ENCODE results near the gene SLC25A48. TPM values are rescaled to one million over a fixed set of nuclear protein-coding genes. Genes with fewer than 3 reads are reported as not detected.

Gene SLC25A48
- total and polyA plus RNA-seq, 2 donors (not counting 1 experiment from before 2014, with no cell fraction given): not detected

DNA sequence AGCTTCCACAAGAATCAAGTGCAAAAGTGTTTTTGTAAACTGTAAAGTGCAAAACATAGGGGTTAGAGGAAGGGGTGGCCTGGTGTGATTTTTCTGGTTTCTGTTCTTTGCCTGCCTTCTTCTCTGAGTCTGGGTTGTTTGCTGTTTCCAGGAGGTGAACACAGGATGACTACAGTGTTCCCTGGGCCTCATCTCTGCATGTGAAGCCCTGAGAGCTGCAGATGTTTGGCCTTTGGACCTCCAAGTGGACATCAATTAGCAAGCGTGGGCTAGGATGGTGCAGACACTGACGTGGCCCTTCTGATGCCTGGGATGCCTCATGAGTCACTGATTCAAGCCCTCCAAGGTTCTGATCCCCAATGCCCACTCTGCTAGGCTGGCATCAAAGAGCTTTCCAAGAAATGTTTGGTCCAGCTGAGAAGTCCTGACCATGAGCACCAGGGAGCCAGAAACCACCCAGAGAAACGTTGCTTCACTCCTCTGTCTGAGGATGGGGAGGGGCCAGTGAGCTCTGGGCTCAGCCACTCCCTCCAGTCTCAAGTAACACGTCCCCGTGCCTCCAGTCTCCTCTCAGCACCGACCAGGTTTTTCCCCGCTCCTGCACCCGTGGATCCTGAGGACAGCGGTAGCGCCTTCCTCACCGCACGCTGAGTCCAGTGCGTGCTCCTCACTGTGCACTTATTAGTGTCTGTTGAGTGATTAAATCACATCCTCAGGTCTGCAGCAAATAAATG is 53.6 kb downstream of the SLC25A48 start:
- Histone ChIP-seq H3K9me3 (ENCODE audit: control insufficient read depth, insufficient read depth, low read depth, low read length) (no peaks in the 10 kb centered on the region), H3K4me1 (ENCODE audit: control insufficient read depth, extremely low read depth, insufficient read depth, low read length) (no peaks in the 10 kb centered on the region), H3K27ac (ENCODE audit: insufficient read depth, low read length) (no peak overlapping the region), H3K9ac (ENCODE audit: insufficient read depth, low read length) (no peak overlapping the region), H3K27me3 (ENCODE audit: control insufficient read depth, insufficient read depth, low read length) (peaks cover 2% of the 10 kb centered on the region), H3K4me3 (replicated peaks in 1 of 4; ENCODE audit: control extremely low read depth in 1 of 4, insufficient read depth in 1 of 4, low read depth in 3 of 4, low read length in 4 of 4) (no peak overlapping the region), H3K79me2 (ENCODE audit: control insufficient read depth, insufficient read depth, low read length) (no peaks in the 10 kb centered on the region), H2AFZ (ENCODE audit: low read length) (no peak overlapping the region), H3K4me2 (ENCODE audit: extremely low read depth, insufficient read depth, low read length) (no peak overlapping the region), H4K20me1 (ENCODE audit: control insufficient read depth, extremely low read depth, insufficient read depth, low read length) (no peaks in the 10 kb centered on the region), H3K36me3 (ENCODE audit: control insufficient read depth, insufficient read depth, low read length) (no peaks in the 10 kb centered on the region)
- no peak for TF ChIP-seq EZH2 (IDR thresholded peaks at IDR 0.05; ENCODE audit: low read length, missing control alignments)
- TF ChIP-seq, protein P1, sequence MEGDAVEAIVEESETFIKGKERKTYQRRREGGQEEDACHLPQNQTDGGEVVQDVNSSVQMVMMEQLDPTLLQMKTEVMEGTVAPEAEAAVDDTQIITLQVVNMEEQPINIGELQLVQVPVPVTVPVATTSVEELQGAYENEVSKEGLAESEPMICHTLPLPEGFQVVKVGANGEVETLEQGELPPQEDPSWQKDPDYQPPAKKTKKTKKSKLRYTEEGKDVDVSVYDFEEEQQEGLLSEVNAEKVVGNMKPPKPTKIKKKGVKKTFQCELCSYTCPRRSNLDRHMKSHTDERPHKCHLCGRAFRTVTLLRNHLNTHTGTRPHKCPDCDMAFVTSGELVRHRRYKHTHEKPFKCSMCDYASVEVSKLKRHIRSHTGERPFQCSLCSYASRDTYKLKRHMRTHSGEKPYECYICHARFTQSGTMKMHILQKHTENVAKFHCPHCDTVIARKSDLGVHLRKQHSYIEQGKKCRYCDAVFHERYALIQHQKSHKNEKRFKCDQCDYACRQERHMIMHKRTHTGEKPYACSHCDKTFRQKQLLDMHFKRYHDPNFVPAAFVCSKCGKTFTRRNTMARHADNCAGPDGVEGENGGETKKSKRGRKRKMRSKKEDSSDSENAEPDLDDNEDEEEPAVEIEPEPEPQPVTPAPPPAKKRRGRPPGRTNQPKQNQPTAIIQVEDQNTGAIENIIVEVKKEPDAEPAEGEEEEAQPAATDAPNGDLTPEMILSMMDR (conservative IDR thresholded peaks at IDR 0.05 in 1 of 2, IDR thresholded peaks at IDR 0.05 in 1 of 2; ENCODE audit: low read depth in 1 of 2, low read length in 2 of 2): no peak
- peak; percentile 33 to 43 for DNase-seq (ENCODE audit: low read depth in 2 of 2)

DNA sequence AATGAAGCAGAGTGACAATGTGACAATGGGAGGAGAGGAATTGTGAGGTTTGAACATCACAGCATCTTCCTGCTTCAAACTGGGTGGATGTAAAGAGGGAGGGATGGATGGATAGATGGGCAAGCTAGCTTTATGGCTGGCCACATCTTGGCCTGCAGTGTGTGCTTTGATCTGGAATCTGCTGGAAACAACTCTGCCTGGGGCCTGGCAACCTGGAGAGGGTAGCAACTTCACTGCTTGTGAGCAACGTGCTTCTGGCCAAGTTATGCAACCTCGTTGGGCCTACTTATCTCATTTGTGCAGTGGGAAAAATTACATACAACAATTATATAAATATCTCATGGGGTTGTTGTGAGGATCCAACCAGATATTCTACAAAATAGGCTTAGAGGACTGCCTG is 55.8 kb downstream of the SLC25A48 start:
- Histone ChIP-seq H3K9me3 (ENCODE audit: control insufficient read depth, insufficient read depth, low read depth, low read length) (no peaks in the 10 kb centered on the region), H3K4me2 (ENCODE audit: extremely low read depth, insufficient read depth, low read length) (no peak overlapping the region), H3K27ac (ENCODE audit: insufficient read depth, low read length) (no peak overlapping the region), H3K9ac (ENCODE audit: insufficient read depth, low read length) (no peak overlapping the region), H3K27me3 (ENCODE audit: control insufficient read depth, insufficient read depth, low read length) (no peaks in the 10 kb centered on the region), H3K4me1 (ENCODE audit: control insufficient read depth, extremely low read depth, insufficient read depth, low read length) (no peaks in the 10 kb centered on the region), H2AFZ (ENCODE audit: low read length) (no peak overlapping the region), H3K36me3 (ENCODE audit: control insufficient read depth, insufficient read depth, low read length) (no peaks in the 10 kb centered on the region), H3K4me3 (replicated peaks in 1 of 4; ENCODE audit: control extremely low read depth in 1 of 4, insufficient read depth in 1 of 4, low read depth in 3 of 4, low read length in 4 of 4) (no peak overlapping the region), H4K20me1 (ENCODE audit: control insufficient read depth, extremely low read depth, insufficient read depth, low read length) (no peaks in the 10 kb centered on the region), H3K79me2 (ENCODE audit: control insufficient read depth, insufficient read depth, low read length) (no peaks in the 10 kb centered on the region)
- TF ChIP-seq EZH2 (IDR thresholded peaks at IDR 0.05; ENCODE audit: low read length, missing control alignments): no peak
- TF ChIP-seq, protein P1 (conservative IDR thresholded peaks at IDR 0.05 in 1 of 2, IDR thresholded peaks at IDR 0.05 in 1 of 2; ENCODE audit: low read depth in 1 of 2, low read length in 2 of 2): no peak
- DNase-seq (ENCODE audit: low read depth in 2 of 2): no peak

DNA sequence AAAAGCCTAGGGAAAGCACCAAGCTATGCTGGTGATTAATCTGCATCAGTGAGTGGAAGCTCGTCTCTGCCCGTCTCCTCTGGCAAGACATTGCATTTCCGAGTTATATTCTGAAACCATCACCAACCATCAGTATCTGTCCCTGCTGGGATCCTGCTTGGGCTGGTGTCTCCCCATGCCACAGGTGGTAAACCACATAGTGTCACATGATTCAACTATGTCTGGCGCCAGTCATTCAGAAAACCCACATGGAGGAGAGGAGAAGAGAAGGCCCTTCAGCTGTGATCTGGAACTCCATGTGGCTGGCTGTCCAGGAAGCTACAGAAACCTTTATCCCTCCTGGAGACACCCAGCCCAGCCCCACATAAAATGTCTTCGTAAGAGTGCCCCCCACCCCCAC is 56.4 kb downstream of the SLC25A48 start:
- Histone ChIP-seq H3K27ac (ENCODE audit: insufficient read depth, low read length) (no peak overlapping the region), H2AFZ (ENCODE audit: low read length) (no peak overlapping the region), H3K4me3 (replicated peaks in 1 of 4; ENCODE audit: control extremely low read depth in 1 of 4, insufficient read depth in 1 of 4, low read depth in 3 of 4, low read length in 4 of 4) (no peak overlapping the region), H3K27me3 (ENCODE audit: control insufficient read depth, insufficient read depth, low read length) (no peaks in the 10 kb centered on the region), H3K9ac (ENCODE audit: insufficient read depth, low read length) (no peak overlapping the region), H3K36me3 (ENCODE audit: control insufficient read depth, insufficient read depth, low read length) (no peaks in the 10 kb centered on the region), H3K9me3 (ENCODE audit: control insufficient read depth, insufficient read depth, low read depth, low read length) (no peaks in the 10 kb centered on the region), H3K4me2 (ENCODE audit: extremely low read depth, insufficient read depth, low read length) (no peak overlapping the region), H3K4me1 (ENCODE audit: control insufficient read depth, extremely low read depth, insufficient read depth, low read length) (no peaks in the 10 kb centered on the region), H4K20me1 (ENCODE audit: control insufficient read depth, extremely low read depth, insufficient read depth, low read length) (no peaks in the 10 kb centered on the region), H3K79me2 (ENCODE audit: control insufficient read depth, insufficient read depth, low read length) (no peaks in the 10 kb centered on the region)
- TF ChIP-seq EZH2 (IDR thresholded peaks at IDR 0.05; ENCODE audit: low read length, missing control alignments): no peak
- TF ChIP-seq, protein P1 (conservative IDR thresholded peaks at IDR 0.05 in 1 of 2, IDR thresholded peaks at IDR 0.05 in 1 of 2; ENCODE audit: low read depth in 1 of 2, low read length in 2 of 2): no peak
- DNase-seq (ENCODE audit: low read depth in 2 of 2): no peak

Measured in fibroblast of lung (primary cell).